Sigmoid colon (tissue), 7 donors: ENCODE results near the gene RANBP3L. TPM values are rescaled to one million over a fixed set of nuclear protein-coding genes. Genes with fewer than 3 reads are reported as not detected.

Experiments
- DNase-seq: peaks from one replicate; pipeline ENCODE4 v3.0.0-alpha.2; 2019
- H3K27ac ChIP-seq, 4 donors: fragments of 200-600 bp; sonication (generic); one replicate each; pipeline ENCODE4 v1.5.1; 2016 to 2019; ENCODE audit warnings: mild to moderate bottlenecking in 1 of 4
- H3K27me3 ChIP-seq, 3 donors: fragments of 200-600 bp; sonication (generic); one replicate each; pipeline ENCODE4 v1.5.1; 2019; ENCODE audit warnings: mild to moderate bottlenecking in 1 of 3
- H3K36me3 ChIP-seq, 4 donors: fragments of 200-600 bp; sonication (generic); one replicate each; pipeline ENCODE4 v1.5.1; 2016 to 2019
- H3K4me1 ChIP-seq, 4 donors: fragments of 200-600 bp; sonication (generic); one replicate each; pipeline ENCODE4 v1.5.1; 2017 to 2019
- H3K4me3 ChIP-seq, 4 donors: fragments of 200-600 bp; sonication (generic); one replicate each; pipeline ENCODE4 v1.5.1; 2017 to 2019; ENCODE audit warnings: mild to moderate bottlenecking in 2 of 4, moderate library complexity in 1 of 4
- H3K9me3 ChIP-seq, 4 donors: fragments of 200-600 bp in 3 of 4; sonication (generic) in 3 of 4; one replicate each; pipeline versions ENCODE4 v1.5.1 to v1.6.1; 2013 to 2019
- CTCF ChIP-seq, 4 experiments: fragments of 450-650 bp in 3 of 4; fragments of 200-600 bp in 1 of 4; IDR thresholded peaks; one replicate each; pipeline ENCODE4 v1.5.1; 2016 to 2019; ENCODE audit warnings: antibody characterized with exemption in 4 of 4, mild to moderate bottlenecking in 3 of 4, moderate library complexity in 2 of 4
- EP300 ChIP-seq, 4 donors: sonication (generic); formaldehyde crosslinking; IDR thresholded peaks; one replicate each; pipeline ENCODE4 v1.6.1; 2017; ENCODE audit warnings: antibody characterized with exemption in 4 of 4
- POLR2A ChIP-seq, 2 donors: fragments of 450-650 bp; IDR thresholded peaks; one replicate each; pipeline ENCODE4 v1.6.1; 2016; ENCODE audit warnings: antibody characterized with exemption in 2 of 2, mild to moderate bottlenecking in 2 of 2, moderate library complexity in 2 of 2
- POLR2AphosphoS5 ChIP-seq, 4 donors: sonication (generic); formaldehyde crosslinking; IDR thresholded peaks; one replicate each; pipeline ENCODE4 v1.6.1; 2017; ENCODE audit warnings: antibody characterized with exemption in 4 of 4
- WGBS, 2 donors: extraction: QIAGEN DNeasy Blood & Tissue Kit; methylation state at CpG; one replicate each; pipeline ENCODE4 v1.1.7; 2013; 5-methylcytosine and 5-hydroxymethylcytosine counted together
- intact Hi-C: fragments of 100-400 bp; cut with DNase I; formaldehyde crosslinking; loops from one replicate; pipeline ENCODE4 v1.15.1; 2023
- polyA plus RNA-seq, 3 donors: library from polyadenylated mRNA; stranded (reverse); fragments of 200-250 nt; gene quantifications; one replicate each; pipeline ENCODE4 v1.2.3, GENCODE V29; 2013
- total RNA-seq, 4 donors: library from RNA; depleted of rRNA; stranded (reverse); fragments of >200 nt; gene quantifications; one replicate each; pipeline ENCODE4 v1.1.0, GENCODE V29; 2016
- donor health status: healthy with polysubstance abuse.
- donor health status: Bipolar disorder and iron deficiency.
- donor health status: healthy.

The RANBP3L gene
- total and polyA plus RNA-seq, 7 donors: 0.28 to 16.9 (median 3.5) TPM; not detected in 2

- WGBS, 2 donors: 72% methylated on average over 6 of the region's 6 CpGs
- intact Hi-C loops: no loop called here
- no peaks in the 10 kb centered on the region for H3K9me3 ChIP-seq
- H3K27ac ChIP-seq: no peak overlapping the region
- H3K36me3 ChIP-seq: no peaks in the 10 kb centered on the region
- no peaks in the 10 kb centered on the region for H3K4me1 ChIP-seq
- TF ChIP-seq EP300 (IDR thresholded peaks at IDR 0.05) (no peak), POLR2AphosphoS5 (IDR thresholded peaks at IDR 0.05) (no peak)
- no peak overlapping the region for H3K4me3 ChIP-seq
- no peak for DNase-seq
- no peaks in the 10 kb centered on the region for H3K27me3 ChIP-seq
Observed at GRCh38 chr5:36273809-36274526, 27.7 kb downstream of the RANBP3L start.

- no peaks in the 10 kb centered on the region for H3K27me3 ChIP-seq
- no peaks in the 10 kb centered on the region for H3K4me1 ChIP-seq
- no peaks in the 10 kb centered on the region for H3K9me3 ChIP-seq
- intact Hi-C loops: no loop called here
- no peak for TF ChIP-seq EP300 (IDR thresholded peaks at IDR 0.05)
- no peak for TF ChIP-seq POLR2A (IDR thresholded peaks at IDR 0.05)
- H3K27ac ChIP-seq: no peak overlapping the region
- DNase-seq: no peak
- no peak overlapping the region for H3K4me3 ChIP-seq
- H3K36me3 ChIP-seq: no peaks in the 10 kb centered on the region
- 85 to 90% methylated on average over 2 of the region's 2 CpGs for WGBS, 2 donors
Observed at GRCh38 chr5:36272136-36272690, 29.5 kb downstream of the RANBP3L start.

- WGBS, 2 donors: 62 to 77% methylated on average over 3 of the region's 3 CpGs
Observed at GRCh38 chr5:36270876-36271575, 30.7 kb downstream of the RANBP3L start.

DNA sequence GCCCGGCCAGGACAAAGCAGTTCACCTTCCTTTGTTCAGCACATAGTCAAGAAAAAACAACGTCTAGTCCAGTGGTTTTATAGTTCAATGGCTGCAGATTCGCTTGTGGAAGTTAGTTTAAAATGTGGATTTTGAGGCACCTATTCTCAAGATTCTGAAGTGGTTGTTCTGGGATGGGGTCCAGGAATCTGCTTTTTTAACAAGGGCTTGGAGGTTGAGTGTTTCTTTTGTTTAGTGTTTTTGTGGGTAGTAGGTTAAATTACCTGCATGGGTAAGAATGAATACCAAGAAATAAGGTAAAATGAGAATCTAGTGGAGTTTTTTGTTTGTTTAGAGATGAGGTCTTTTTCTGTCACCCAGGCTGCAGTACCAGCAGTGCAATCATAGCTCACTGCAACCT lies 31.5 kb downstream of the RANBP3L start:
- no peak for DNase-seq
- 81 to 84% methylated on average over 3 of the region's 3 CpGs for WGBS, 2 donors
- Histone ChIP-seq H3K27me3 (no peaks in the 10 kb centered on the region), H3K4me3 (no peak overlapping the region), H3K4me1 (no peaks in the 10 kb centered on the region), H3K9me3 (no peaks in the 10 kb centered on the region), H3K27ac (no peak overlapping the region), H3K36me3 (no peaks in the 10 kb centered on the region)
- intact Hi-C loops: no loop called here
- TF ChIP-seq EP300 (IDR thresholded peaks at IDR 0.05): no peak
- TF ChIP-seq POLR2AphosphoS5 (IDR thresholded peaks at IDR 0.05): no peak
- TF ChIP-seq CTCF (IDR thresholded peaks at IDR 0.05): no peak
- TF ChIP-seq POLR2A (IDR thresholded peaks at IDR 0.05): no peak

More at GRCh38 chr5:36270876-36271575, 30.7 kb downstream of the RANBP3L start:
- no peaks in the 10 kb centered on the region for H3K27me3 ChIP-seq
- no peaks in the 10 kb centered on the region for H3K9me3 ChIP-seq
- H3K4me3 ChIP-seq: no peak overlapping the region
- H3K4me1 ChIP-seq: no peaks in the 10 kb centered on the region
- no peak for DNase-seq
- TF ChIP-seq POLR2AphosphoS5 (IDR thresholded peaks at IDR 0.05): no peak
- TF ChIP-seq CTCF (IDR thresholded peaks at IDR 0.05): no peak
- no peak for TF ChIP-seq EP300 (IDR thresholded peaks at IDR 0.05)
- intact Hi-C loops: no loop called here
- no peaks in the 10 kb centered on the region for H3K36me3 ChIP-seq
- H3K27ac ChIP-seq: no peak overlapping the region

- H3K4me3 ChIP-seq: no peak overlapping the region
- no peaks in the 10 kb centered on the region for H3K27me3 ChIP-seq
- no peaks in the 10 kb centered on the region for H3K4me1 ChIP-seq
- no peak for DNase-seq
- intact Hi-C loops: no loop called here
- no peak overlapping the region for H3K27ac ChIP-seq
- H3K9me3 ChIP-seq: no peaks in the 10 kb centered on the region
- TF ChIP-seq EP300 (IDR thresholded peaks at IDR 0.05) (no peak), POLR2A (IDR thresholded peaks at IDR 0.05) (no peak), POLR2AphosphoS5 (IDR thresholded peaks at IDR 0.05) (no peak), CTCF (IDR thresholded peaks at IDR 0.05) (no peak)
- no peaks in the 10 kb centered on the region for H3K36me3 ChIP-seq
Observed at GRCh38 chr5:36269478-36269877, 32.2 kb downstream of the RANBP3L start.
